ENCODE results near the gene RIN2.

DNA sequence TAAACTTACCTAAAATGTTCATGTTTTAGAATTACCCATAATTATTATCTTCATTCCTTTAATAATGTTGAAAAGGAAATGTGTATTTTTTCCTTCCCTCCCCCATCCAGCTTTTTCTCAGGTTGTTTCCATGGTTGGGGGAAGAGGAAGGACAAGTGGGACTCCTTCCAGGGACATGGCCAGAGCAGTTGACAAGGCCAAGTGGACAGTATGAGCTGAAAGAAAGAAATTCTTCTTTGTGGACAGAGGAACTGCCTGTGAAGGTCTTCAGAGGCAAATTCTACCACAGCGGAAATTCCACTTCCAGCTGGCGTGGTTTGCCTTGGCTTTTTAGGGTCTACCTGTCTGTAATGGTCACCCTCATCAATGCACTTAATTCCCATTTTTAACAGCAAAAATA lies 33.8 kb downstream of the RIN2 start:
- TF ChIP-seq ZFP36 (IDR thresholded peaks at IDR 0.05; ENCODE audit: borderline replicate concordance, low read depth, low read length, partially characterized antibody) (no peak), SIN3A (IDR thresholded peaks at IDR 0.05; ENCODE audit: borderline replicate concordance, low read depth, low read length) (no peak), POLR2AphosphoS5 (IDR thresholded peaks at IDR 0.05; ENCODE audit: low read depth, low read length) (no peak), HIVEP1 (CRISPR knock-in tag; IDR thresholded peaks at IDR 0.05) (no peak)
- TF ChIP-seq, protein P1, sequence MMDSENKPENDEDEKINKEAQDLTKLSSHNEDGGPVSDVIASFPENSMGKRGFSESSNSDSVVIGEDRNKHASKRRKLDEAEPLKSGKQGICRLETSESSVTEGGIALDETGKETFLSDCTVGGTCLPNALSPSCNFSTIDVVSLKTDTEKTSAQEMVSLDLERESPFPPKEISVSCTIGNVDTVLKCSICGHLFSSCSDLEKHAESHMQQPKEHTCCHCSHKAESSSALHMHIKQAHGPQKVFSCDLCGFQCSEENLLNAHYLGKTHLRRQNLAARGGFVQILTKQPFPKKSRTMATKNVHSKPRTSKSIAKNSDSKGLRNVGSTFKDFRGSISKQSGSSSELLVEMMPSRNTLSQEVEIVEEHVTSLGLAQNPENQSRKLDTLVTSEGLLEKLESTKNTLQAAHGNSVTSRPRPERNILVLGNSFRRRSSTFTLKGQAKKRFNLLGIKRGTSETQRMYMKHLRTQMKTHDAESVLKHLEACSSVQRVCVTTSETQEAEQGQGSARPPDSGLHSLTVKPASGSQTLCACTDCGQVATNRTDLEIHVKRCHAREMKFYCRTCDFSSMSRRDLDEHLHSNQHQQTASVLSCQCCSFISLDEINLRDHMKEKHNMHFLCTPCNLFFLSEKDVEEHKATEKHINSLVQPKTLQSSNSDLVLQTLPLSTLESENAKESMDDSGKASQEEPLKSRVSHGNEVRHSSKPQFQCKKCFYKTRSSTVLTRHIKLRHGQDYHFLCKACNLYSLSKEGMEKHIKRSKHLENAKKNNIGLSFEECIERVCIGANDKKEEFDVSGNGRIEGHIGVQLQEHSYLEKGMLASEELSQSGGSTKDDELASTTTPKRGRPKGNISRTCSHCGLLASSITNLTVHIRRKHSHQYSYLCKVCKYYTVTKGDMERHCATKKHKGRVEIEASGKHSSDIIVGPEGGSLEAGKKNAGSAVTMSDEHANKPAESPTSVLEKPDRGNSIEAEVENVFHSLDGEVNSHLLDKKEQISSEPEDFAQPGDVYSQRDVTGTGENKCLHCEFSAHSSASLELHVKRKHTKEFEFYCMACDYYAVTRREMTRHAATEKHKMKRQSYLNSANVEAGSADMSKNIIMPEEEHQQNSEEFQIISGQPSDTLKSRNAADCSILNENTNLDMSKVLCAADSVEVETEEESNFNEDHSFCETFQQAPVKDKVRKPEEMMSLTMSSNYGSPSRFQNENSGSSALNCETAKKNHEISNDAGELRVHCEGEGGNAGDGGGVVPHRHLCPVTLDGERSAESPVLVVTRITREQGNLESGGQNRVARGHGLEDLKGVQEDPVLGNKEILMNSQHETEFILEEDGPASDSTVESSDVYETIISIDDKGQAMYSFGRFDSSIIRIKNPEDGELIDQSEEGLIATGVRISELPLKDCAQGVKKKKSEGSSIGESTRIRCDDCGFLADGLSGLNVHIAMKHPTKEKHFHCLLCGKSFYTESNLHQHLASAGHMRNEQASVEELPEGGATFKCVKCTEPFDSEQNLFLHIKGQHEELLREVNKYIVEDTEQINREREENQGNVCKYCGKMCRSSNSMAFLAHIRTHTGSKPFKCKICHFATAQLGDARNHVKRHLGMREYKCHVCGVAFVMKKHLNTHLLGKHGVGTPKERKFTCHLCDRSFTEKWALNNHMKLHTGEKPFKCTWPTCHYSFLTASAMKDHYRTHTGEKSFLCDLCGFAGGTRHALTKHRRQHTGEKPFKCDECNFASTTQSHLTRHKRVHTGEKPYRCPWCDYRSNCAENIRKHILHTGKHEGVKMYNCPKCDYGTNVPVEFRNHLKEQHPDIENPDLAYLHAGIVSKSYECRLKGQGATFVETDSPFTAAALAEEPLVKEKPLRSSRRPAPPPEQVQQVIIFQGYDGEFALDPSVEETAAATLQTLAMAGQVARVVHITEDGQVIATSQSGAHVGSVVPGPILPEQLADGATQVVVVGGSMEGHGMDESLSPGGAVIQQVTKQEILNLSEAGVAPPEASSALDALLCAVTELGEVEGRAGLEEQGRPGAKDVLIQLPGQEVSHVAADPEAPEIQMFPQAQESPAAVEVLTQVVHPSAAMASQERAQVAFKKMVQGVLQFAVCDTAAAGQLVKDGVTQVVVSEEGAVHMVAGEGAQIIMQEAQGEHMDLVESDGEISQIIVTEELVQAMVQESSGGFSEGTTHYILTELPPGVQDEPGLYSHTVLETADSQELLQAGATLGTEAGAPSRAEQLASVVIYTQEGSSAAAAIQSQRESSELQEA (CRISPR knock-in tag; IDR thresholded peaks at IDR 0.05; ENCODE audit: not compliant biosample characterization) = no peak

All from HepG2 (cell line).